ENCODE results near the gene CRACR2A.

CRACR2A gene

DNA sequence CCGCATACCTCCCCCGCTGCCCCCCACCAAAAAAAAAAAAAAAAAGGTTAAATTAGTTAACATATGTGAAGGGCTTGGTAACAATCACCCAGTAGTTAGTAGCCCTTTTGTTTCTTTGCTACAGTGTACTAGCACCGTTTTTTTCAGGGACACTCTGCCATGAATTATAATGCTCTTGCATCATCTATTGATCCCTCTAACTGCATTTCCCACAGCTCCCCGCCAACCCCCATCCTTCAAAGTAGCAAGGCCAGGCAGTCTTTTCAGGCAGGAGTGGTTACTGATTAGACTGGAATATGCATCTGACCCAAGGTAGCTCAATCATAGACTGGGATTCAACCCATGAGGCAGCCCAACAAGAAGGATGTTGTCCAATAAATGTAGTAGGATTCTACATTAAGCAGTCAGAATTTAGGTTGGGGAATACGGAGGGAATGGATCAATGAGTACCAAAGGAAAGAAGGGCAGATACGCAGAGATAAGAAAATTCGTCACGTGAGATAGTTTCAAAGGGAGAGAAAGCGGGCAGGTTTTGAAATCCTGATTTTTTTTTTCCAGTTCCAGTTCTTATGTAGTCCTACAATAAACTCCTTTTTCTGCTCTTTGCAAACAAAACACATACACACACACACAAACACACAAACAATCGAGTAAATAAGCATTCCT lies 39.8 kb upstream of the CRACR2A start:
- H3K27me3 Mint-ChIP-seq (ENCODE audit: low read depth), result no peaks in the 10 kb centered on the region

DNA sequence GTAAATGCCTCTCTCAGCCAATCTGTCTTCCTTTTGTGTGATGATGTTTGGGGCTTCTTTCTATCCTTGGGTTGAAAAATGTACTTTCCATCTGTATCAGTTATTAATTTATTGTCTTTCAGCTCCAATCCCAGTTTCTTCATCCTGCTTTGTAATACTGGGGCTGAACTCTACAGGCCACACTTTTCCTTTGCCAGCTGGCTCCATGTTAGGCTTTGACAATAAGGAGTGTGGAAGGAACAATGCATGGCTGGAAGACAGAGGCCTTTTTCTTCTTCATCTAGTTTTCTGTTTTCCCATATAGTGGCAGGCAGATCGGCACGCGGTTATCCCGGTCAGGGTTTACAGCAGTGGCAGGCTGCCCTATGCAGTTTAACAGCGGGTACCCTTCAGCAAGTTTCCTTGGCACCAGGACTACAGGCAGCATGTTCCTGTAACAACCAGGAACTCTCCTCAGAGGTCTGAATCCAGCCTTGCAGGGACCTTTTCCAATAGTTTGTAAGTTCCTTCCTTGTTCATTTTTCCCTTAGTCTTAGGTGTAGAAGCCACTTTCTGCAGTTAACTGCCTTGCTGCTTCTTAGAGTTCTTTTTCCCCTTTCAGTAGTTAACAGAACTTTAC lies 38.5 kb upstream of the CRACR2A start:
- peaks cover 11% of the 10 kb centered on the region for H3K36me3 Mint-ChIP-seq (ENCODE audit: low read depth)
- H3K4me1 Mint-ChIP-seq, result peaks cover 7% of the 10 kb centered on the region
- TF ChIP-seq, protein P1, sequence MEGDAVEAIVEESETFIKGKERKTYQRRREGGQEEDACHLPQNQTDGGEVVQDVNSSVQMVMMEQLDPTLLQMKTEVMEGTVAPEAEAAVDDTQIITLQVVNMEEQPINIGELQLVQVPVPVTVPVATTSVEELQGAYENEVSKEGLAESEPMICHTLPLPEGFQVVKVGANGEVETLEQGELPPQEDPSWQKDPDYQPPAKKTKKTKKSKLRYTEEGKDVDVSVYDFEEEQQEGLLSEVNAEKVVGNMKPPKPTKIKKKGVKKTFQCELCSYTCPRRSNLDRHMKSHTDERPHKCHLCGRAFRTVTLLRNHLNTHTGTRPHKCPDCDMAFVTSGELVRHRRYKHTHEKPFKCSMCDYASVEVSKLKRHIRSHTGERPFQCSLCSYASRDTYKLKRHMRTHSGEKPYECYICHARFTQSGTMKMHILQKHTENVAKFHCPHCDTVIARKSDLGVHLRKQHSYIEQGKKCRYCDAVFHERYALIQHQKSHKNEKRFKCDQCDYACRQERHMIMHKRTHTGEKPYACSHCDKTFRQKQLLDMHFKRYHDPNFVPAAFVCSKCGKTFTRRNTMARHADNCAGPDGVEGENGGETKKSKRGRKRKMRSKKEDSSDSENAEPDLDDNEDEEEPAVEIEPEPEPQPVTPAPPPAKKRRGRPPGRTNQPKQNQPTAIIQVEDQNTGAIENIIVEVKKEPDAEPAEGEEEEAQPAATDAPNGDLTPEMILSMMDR (IDR thresholded peaks at IDR 0.05; ENCODE audit: unreplicated experiment in 3 of 3), result no peak
- H3K4me3 Mint-ChIP-seq, result no peak overlapping the region
- H3K9me3 Mint-ChIP-seq, result peaks cover 19% of the 10 kb centered on the region
- H3K27ac Mint-ChIP-seq, result no peak overlapping the region
- no peaks in the 10 kb centered on the region for H3K27me3 Mint-ChIP-seq (ENCODE audit: low read depth)

More for the DNA sequence above, 39.8 kb upstream of the CRACR2A start:
- peaks cover 6% of the 10 kb centered on the region for H3K36me3 Mint-ChIP-seq (ENCODE audit: low read depth)
- H3K4me1 Mint-ChIP-seq, result peaks cover 7% of the 10 kb centered on the region
- TF ChIP-seq, protein P1 (IDR thresholded peaks at IDR 0.05; ENCODE audit: unreplicated experiment in 3 of 3), result no peak
- no peak overlapping the region for H3K4me3 Mint-ChIP-seq
- H3K27ac Mint-ChIP-seq, result no peak overlapping the region
- peaks cover 5% of the 10 kb centered on the region for H3K9me3 Mint-ChIP-seq

DNA sequence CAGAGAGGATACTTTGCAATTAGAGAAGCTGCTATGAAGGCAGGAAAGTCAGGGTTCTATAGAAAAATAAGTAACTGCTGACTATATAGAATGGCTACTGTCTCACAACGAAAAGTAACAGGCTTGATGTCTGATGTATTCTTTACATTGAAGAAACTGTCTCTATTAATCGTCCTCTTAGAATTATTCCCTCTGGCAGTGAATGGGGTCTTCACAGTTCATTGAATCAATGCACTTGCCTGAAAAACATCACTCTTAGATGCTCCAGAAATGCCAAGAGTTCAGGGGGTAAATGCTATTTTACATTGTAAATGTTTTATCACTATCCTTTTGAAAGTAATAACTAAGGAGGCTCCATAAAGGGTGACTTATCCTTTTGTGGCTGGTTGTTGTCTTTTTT lies 37.7 kb upstream of the CRACR2A start:
- H3K9me3 Mint-ChIP-seq, result peaks cover 25% of the 10 kb centered on the region
- H3K4me3 Mint-ChIP-seq, result no peak overlapping the region
- H3K36me3 Mint-ChIP-seq (ENCODE audit: low read depth), result peaks cover 11% of the 10 kb centered on the region
- TF ChIP-seq, protein P1 (IDR thresholded peaks at IDR 0.05; ENCODE audit: unreplicated experiment in 3 of 3), result no peak
- H3K4me1 Mint-ChIP-seq, result peaks cover 7% of the 10 kb centered on the region
- no peaks in the 10 kb centered on the region for H3K27me3 Mint-ChIP-seq (ENCODE audit: low read depth)
- H3K27ac Mint-ChIP-seq, result no peak overlapping the region

DNA sequence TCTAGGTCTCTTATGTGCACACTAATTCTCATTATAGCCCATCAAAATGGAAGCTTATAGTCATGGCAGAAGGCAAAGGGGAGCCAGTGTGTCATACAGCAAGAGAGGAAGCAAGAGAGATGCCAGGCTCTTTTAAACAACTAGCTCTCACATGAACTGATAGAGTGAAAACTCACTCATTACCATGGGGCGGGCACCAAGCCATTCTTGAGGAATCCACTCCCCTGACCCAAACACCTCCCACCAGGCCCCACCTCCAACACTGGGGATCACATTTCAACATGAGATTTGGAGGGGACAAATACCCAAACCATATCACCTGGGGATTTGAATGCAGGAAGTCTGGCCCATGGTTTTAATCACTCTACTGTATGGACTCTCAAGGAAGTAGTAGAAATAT lies 36.9 kb upstream of the CRACR2A start:
- H3K4me3 Mint-ChIP-seq, result no peak overlapping the region
- H3K27ac Mint-ChIP-seq, result no peak overlapping the region
- H3K4me1 Mint-ChIP-seq, result peaks cover 7% of the 10 kb centered on the region
- no peaks in the 10 kb centered on the region for H3K27me3 Mint-ChIP-seq (ENCODE audit: low read depth)
- TF ChIP-seq, protein P1 (IDR thresholded peaks at IDR 0.05; ENCODE audit: unreplicated experiment in 3 of 3), result no peak
- H3K9me3 Mint-ChIP-seq, result peaks cover 25% of the 10 kb centered on the region
- peaks cover 11% of the 10 kb centered on the region for H3K36me3 Mint-ChIP-seq (ENCODE audit: low read depth)

DNA sequence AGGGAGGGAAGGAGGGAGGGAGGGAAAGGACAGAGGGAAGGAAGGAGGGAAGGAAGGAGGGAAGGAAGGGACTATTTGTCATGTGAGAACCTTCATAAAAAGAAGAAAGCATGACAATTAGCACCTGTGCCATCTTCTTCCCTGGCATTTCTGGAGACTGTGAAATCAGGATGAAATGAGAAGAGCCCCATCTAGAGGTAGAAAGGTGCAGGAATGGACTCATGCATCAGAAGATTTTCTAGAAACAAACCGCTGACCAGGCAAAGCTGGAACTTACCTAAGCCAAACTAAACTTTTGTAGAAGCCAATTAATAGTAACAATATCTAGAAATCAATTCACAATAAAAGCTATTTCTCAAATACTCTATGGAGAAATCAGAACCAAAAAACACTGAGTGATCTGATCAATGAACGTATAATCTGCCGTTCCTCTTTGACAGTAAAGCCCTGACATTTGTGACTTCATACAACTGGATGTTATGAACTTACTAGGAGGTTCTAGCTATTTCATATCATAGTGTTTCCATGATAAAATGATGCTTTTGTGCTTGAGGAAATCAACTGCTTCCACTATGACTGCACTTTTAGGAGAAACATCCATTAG lies 24.4 kb upstream of the CRACR2A start:
- no peaks in the 10 kb centered on the region for H3K27me3 Mint-ChIP-seq (ENCODE audit: low read depth)

More for the DNA sequence above, 24.4 kb upstream of the CRACR2A start:
- Mint-ChIP-seq H3K36me3 (ENCODE audit: low read depth) (no peaks in the 10 kb centered on the region), H3K9me3 (no peaks in the 10 kb centered on the region), H3K4me3 (no peak overlapping the region), H3K27ac (no peak overlapping the region), H3K4me1 (no peaks in the 10 kb centered on the region)
- TF ChIP-seq, protein P1 (IDR thresholded peaks at IDR 0.05; ENCODE audit: unreplicated experiment in 3 of 3), result peak; percentile 65 to 74 (median 66)
